HepG2 (cell line): ENCODE measurements around the gene SSC5D. TPM values are rescaled to one million over a fixed set of nuclear protein-coding genes. Genes with fewer than 3 reads are reported as not detected.

Experiments
- ELF3 ChIP-seq: IDR thresholded peaks from 2 replicates; pipeline ENCODE4 v1.6.1; 2016; ENCODE audit warnings: missing genetic modification reagents, missing compliant biosample characterization
- HIVEP1 ChIP-seq: sonication (generic); formaldehyde crosslinking; IDR thresholded peaks from 2 replicates; pipeline ENCODE4 v1.4.0; 2020; ENCODE audit warnings: mild to moderate bottlenecking, missing genetic modification reagents
- MIER2 ChIP-seq: IDR thresholded peaks from 2 replicates; pipeline ENCODE4 v1.6.1; 2016; ENCODE audit warnings: missing biosample characterization, missing genetic modification reagents
- RAD51 ChIP-seq: fragments of 450-650 bp; IDR thresholded peaks from 2 replicates; pipeline ENCODE4 v1.6.1; 2016; ENCODE audit warnings: borderline replicate concordance
- SATB2 ChIP-seq: sonication (generic); formaldehyde crosslinking; IDR thresholded peaks from 2 replicates; pipeline ENCODE4 v1.5.0; 2020; ENCODE audit warnings: missing genetic modification reagents
- TCF12 ChIP-seq, 2 experiments: fragments of 450-650 bp in 1 of 2; sonication (generic) in 1 of 2; formaldehyde crosslinking in 1 of 2; IDR thresholded peaks; 2 replicates each; pipeline versions ENCODE4 v1.6.1 to v1.8.0; 2017 to 2022; ENCODE audit warnings: antibody characterized with exemption in 1 of 2, mild to moderate bottlenecking in 1 of 2, missing genetic modification reagents in 1 of 2, moderate library complexity in 1 of 2
- ZBTB42 ChIP-seq: sonication (generic); formaldehyde crosslinking; IDR thresholded peaks from 2 replicates; pipeline ENCODE4 v1.5.0; 2020; ENCODE audit warnings: mild to moderate bottlenecking, missing genetic modification reagents
- ZNF296 ChIP-seq: sonication (generic); formaldehyde crosslinking; conservative IDR thresholded peaks from 2 replicates; pipeline ENCODE4 v1.5.0; 2020; ENCODE audit warnings: mild to moderate bottlenecking, missing genetic modification reagents
- ZNF446 ChIP-seq: sonication (generic); formaldehyde crosslinking; IDR thresholded peaks from 2 replicates; pipeline ENCODE4 v1.5.0; 2020; ENCODE audit warnings: mild to moderate bottlenecking, missing genetic modification reagents
- ZNF619 ChIP-seq: sonication (generic); formaldehyde crosslinking; IDR thresholded peaks from 2 replicates; pipeline ENCODE4 v1.4.0; 2020; ENCODE audit warnings: mild to moderate bottlenecking, missing genetic modification reagents
- polyA plus RNA-seq, 8 experiments: library from polyadenylated mRNA; depleted of rRNA in 3 of 8; stranded (reverse) in 7 of 8; unstranded in 1 of 8; fragments of >200 nt; fragmentation: Illumina TruSeq in 4 of 8; extraction: Trizol in 4 of 8; gene quantifications; 2 replicates each; pipeline versions ENCODE4 v1.2.1 to v1.2.3, GENCODE V29; 2011 to 2016; ENCODE audit warnings: low read depth in 4 of 8, missing spikeins in 1 of 8, mixed read lengths in 1 of 8; ENCODE audit not compliant: insufficient read depth in 1 of 8
- total RNA-seq, 5 experiments: library from RNA; depleted of rRNA; stranded (reverse); fragments of >200 nt; fragmentation: Illumina TruSeq; extraction: Trizol; gene quantifications; 2 replicates each; pipeline ENCODE4 v1.2.3, GENCODE V29; 2016; ENCODE audit warnings: low read depth in 1 of 5
- TF ChIP-seq, protein P1 (sequence below): sonication (generic); formaldehyde crosslinking; IDR thresholded peaks from 2 replicates; pipeline ENCODE4 v1.4.0; 2020; ENCODE audit warnings: missing genetic modification reagents, borderline replicate concordance
- TF ChIP-seq, protein P2 (sequence below), 2 experiments: fragments of 450-650 bp in 1 of 2; sonication (generic) in 1 of 2; formaldehyde crosslinking; IDR thresholded peaks; 2 replicates each; pipeline versions ENCODE4 v1.5.0 to v1.8.0; 2020 to 2022; ENCODE audit warnings: mild to moderate bottlenecking in 1 of 2, missing genetic modification reagents in 1 of 2
- TF ChIP-seq, protein P3 (sequence below): sonication (generic); formaldehyde crosslinking; IDR thresholded peaks from 2 replicates; pipeline ENCODE4 v1.5.0; 2020; ENCODE audit warnings: missing genetic modification reagents
- TF ChIP-seq, protein P4 (sequence below): sonication (generic); formaldehyde crosslinking; conservative IDR thresholded peaks from 2 replicates; pipeline ENCODE4 v1.4.0; 2020; ENCODE audit warnings: missing genetic modification reagents
- TF ChIP-seq, protein P5 (sequence below): sonication (generic); formaldehyde crosslinking; IDR thresholded peaks from 2 replicates; pipeline ENCODE4 v1.8.0; 2022; ENCODE audit warnings: missing genetic modification reagents, mild to moderate bottlenecking, borderline replicate concordance

The SSC5D gene
- total and polyA plus RNA-seq, 2 of the 13 experiments (the other 11 are each of a cell fraction or from before 2014, with no cell fraction given): not detected

DNA sequence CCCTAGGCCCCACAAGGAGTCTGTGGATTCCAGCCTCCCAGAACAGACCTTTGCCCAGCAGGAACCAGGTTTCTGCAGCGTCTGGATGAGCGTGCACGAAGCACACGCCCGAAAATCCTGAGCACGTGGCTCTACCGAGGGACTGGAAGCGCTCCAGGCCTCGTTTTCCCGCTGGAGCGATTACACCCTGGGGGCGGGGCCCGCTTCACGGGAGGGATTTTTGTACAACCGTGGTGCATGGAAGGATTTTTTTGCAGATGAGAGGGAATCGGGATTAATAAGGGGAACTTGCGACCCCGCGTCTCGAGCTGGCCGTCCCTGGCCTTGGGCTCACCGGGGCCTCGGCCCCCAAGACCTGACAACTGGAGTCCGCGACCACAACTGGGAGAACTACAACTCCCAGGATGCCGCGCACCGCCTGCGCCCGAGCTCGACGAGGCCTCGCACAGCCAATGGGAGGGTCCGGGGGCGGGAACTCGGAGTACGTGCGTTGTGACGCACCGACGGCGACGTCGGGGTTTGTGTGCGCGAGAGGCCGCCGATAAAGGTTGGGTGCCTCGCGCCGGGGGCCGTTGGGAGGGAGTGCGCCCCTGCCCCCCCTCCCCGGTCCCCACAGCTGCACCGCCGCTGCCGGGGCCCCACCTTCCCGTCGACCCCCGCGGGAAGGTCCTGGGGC is 12.0 kb upstream of the SSC5D start, which contains the start of gene ZNF628 (continued):
- TF ChIP-seq ZNF619 (CRISPR knock-in tag): peak; percentile 91; the same call in 1 of the 2 replicates
- TF ChIP-seq, protein P1, sequence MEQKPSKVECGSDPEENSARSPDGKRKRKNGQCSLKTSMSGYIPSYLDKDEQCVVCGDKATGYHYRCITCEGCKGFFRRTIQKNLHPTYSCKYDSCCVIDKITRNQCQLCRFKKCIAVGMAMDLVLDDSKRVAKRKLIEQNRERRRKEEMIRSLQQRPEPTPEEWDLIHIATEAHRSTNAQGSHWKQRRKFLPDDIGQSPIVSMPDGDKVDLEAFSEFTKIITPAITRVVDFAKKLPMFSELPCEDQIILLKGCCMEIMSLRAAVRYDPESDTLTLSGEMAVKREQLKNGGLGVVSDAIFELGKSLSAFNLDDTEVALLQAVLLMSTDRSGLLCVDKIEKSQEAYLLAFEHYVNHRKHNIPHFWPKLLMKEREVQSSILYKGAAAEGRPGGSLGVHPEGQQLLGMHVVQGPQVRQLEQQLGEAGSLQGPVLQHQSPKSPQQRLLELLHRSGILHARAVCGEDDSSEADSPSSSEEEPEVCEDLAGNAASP (CRISPR knock-in tag): 0 out of 2 replicates have a peak, but pooled peaks have one; percentile 56
- TF ChIP-seq, protein P2, sequence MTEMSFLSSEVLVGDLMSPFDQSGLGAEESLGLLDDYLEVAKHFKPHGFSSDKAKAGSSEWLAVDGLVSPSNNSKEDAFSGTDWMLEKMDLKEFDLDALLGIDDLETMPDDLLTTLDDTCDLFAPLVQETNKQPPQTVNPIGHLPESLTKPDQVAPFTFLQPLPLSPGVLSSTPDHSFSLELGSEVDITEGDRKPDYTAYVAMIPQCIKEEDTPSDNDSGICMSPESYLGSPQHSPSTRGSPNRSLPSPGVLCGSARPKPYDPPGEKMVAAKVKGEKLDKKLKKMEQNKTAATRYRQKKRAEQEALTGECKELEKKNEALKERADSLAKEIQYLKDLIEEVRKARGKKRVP (CRISPR knock-in tag; IDR thresholded peaks at IDR 0.05): 0 out of 4 replicates have a peak, but pooled peaks of 1 of the 2 experiments have one; percentile 34
- 0 out of 2 replicates have a peak, but pooled peaks have one; percentile 61 for TF ChIP-seq ZNF296 (CRISPR knock-in tag)
- 0 out of 2 replicates have a peak, but pooled peaks have one; percentile 64 for TF ChIP-seq ZNF446 (CRISPR knock-in tag)
- peak; percentile 73 for TF ChIP-seq ZBTB42 (CRISPR knock-in tag)
- no peak for TF ChIP-seq MIER2 (CRISPR knock-in tag)
- no peak for TF ChIP-seq TCF12 (IDR thresholded peaks at IDR 0.05)
- TF ChIP-seq TCF12 (CRISPR knock-in tag; IDR thresholded peaks at IDR 0.05): peak; percentile 58; the same call in 1 of the 2 replicates
- TF ChIP-seq, protein P3, sequence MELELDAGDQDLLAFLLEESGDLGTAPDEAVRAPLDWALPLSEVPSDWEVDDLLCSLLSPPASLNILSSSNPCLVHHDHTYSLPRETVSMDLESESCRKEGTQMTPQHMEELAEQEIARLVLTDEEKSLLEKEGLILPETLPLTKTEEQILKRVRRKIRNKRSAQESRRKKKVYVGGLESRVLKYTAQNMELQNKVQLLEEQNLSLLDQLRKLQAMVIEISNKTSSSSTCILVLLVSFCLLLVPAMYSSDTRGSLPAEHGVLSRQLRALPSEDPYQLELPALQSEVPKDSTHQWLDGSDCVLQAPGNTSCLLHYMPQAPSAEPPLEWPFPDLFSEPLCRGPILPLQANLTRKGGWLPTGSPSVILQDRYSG: peak; percentile 88; the same call in 1 of the 2 replicates
- TF ChIP-seq HIVEP1 (CRISPR knock-in tag): peak; percentile 75; the same call in 1 of the 2 replicates
- TF ChIP-seq, protein P4, sequence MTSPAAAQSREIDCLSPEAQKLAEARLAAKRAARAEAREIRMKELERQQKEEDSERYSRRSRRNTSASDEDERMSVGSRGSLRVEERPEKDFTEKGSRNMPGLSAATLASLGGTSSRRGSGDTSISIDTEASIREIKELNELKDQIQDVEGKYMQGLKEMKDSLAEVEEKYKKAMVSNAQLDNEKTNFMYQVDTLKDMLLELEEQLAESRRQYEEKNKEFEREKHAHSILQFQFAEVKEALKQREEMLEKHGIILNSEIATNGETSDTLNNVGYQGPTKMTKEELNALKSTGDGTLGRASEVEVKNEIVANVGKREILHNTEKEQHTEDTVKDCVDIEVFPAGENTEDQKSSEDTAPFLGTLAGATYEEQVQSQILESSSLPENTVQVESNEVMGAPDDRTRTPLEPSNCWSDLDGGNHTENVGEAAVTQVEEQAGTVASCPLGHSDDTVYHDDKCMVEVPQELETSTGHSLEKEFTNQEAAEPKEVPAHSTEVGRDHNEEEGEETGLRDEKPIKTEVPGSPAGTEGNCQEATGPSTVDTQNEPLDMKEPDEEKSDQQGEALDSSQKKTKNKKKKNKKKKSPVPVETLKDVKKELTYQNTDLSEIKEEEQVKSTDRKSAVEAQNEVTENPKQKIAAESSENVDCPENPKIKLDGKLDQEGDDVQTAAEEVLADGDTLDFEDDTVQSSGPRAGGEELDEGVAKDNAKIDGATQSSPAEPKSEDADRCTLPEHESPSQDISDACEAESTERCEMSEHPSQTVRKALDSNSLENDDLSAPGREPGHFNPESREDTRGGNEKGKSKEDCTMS: no peak
- TF ChIP-seq RAD51: no peak
- TF ChIP-seq ELF3 (CRISPR knock-in tag): no peak; the same call in 1 of the 2 replicates
- TF ChIP-seq, protein P5, sequence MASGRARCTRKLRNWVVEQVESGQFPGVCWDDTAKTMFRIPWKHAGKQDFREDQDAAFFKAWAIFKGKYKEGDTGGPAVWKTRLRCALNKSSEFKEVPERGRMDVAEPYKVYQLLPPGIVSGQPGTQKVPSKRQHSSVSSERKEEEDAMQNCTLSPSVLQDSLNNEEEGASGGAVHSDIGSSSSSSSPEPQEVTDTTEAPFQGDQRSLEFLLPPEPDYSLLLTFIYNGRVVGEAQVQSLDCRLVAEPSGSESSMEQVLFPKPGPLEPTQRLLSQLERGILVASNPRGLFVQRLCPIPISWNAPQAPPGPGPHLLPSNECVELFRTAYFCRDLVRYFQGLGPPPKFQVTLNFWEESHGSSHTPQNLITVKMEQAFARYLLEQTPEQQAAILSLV (CRISPR knock-in tag): peak; percentile 93; the same call in 1 of the 2 replicates
- peak; percentile 88; the same call in 1 of the 2 replicates for TF ChIP-seq SATB2
